Left ventricle myocardium inferior (tissue), 1 donor: ENCODE data around the gene STIM2. TPM values are rescaled to one million over a fixed set of nuclear protein-coding genes. Genes with fewer than 3 reads are reported as not detected.

Source experiments
- DNase-seq: peaks from one replicate; pipeline ENCODE4 v3.0.0-alpha.2; 2020
- H3K27ac ChIP-seq: fragments of 200-600 bp; replicated peaks from 2 replicates; pipeline ENCODE4 v1.8.0; 2021
- H3K27me3 ChIP-seq: fragments of 200-600 bp; 2 replicates; pipeline ENCODE4 v1.8.0; 2021; ENCODE audit warnings: low read depth
- H3K36me3 ChIP-seq: fragments of 200-600 bp; 2 replicates; pipeline ENCODE4 v1.8.0; 2021
- H3K4me1 ChIP-seq: fragments of 200-600 bp; 2 replicates; pipeline ENCODE4 v1.8.0; 2021
- H3K4me3 ChIP-seq: fragments of 200-600 bp; 2 replicates; pipeline ENCODE4 v1.8.0; 2021; ENCODE audit warnings: mild to moderate bottlenecking, moderate library complexity
- H3K9me3 ChIP-seq: fragments of 200-600 bp; replicated peaks from 2 replicates; pipeline ENCODE4 v1.8.0; 2021
- CTCF ChIP-seq: fragments of 200-600 bp; IDR thresholded peaks from 2 replicates; pipeline ENCODE4 v1.8.0; 2021; ENCODE audit warnings: antibody characterized with exemption, mild to moderate bottlenecking, borderline replicate concordance
- intact Hi-C: fragments of 100-400 bp; cut with micrococcal nuclease; formaldehyde crosslinking; loops from one replicate; pipeline ENCODE4 v1.11.0; 2022
- total RNA-seq: library from RNA; stranded (reverse); fragmentation: NEBNext Ultra II Directional; extraction: Animal tissue kit (Norgen Biotek cat#: 25700); gene quantifications from one replicate; pipeline ENCODE4 v1.2.1, GENCODE V29; 2021
- donor health status: DM: no; HTN: yes; CAD: no; lungs with severe emphysema.

STIM2 gene
- total RNA-seq, 1 donor from 2014 or later: 12.2 TPM

DNA sequence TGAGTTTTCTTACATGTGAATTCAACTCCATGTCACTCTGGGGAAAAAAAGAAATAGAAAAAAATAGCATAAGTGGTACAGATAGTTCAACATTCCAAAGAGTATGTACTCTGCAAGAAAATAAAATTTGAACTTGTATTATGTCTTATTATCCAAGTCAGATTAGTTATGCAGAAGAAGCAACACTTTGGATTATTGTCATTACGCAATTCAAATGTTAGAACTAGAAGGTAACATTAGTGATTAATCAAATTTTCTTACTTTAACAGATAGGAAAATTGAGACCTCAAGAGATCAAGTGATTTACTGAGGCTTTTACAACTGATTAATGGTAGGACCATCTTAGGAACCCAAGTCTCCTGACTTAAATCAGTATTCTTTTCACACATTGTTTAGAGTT, 159.1 kb downstream of the STIM2 start:
- TF ChIP-seq CTCF: no peak
- no peaks in the 10 kb centered on the region for H3K4me1 ChIP-seq
- no peak for DNase-seq
- peaks cover 7% of the 10 kb centered on the region for H3K9me3 ChIP-seq
- H3K27me3 ChIP-seq: no peaks in the 10 kb centered on the region
- intact Hi-C loops: no loop called here
- no peak overlapping the region for H3K4me3 ChIP-seq
- H3K36me3 ChIP-seq: peaks cover 45% of the 10 kb centered on the region
- no peak overlapping the region for H3K27ac ChIP-seq

DNA sequence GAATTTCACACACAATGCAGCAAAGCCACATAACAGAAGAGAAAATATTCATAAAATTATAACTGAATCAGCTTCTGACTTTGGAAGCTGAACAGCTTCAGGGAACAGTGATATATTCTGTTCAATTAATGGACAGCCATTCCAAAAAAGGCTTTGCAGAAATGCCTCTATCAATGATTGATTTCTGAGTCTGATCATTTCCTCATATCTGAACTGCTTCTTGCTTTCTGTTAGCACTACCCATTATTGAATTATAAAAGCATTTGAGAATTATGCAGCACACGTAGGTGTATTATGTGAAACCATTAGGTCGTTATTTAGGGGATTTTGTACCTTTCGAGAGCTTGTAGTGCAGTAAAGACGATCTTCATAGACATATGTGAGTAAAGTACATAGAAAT, 159.6 kb downstream of the STIM2 start:
- no peak overlapping the region for H3K27ac ChIP-seq
- H3K9me3 ChIP-seq: peaks cover 7% of the 10 kb centered on the region
- H3K27me3 ChIP-seq: no peaks in the 10 kb centered on the region
- no peak overlapping the region for H3K4me3 ChIP-seq
- H3K4me1 ChIP-seq: no peaks in the 10 kb centered on the region
- peaks cover 45% of the 10 kb centered on the region for H3K36me3 ChIP-seq
- TF ChIP-seq CTCF: no peak
- intact Hi-C loops: no loop called here
- no peak for DNase-seq

DNA sequence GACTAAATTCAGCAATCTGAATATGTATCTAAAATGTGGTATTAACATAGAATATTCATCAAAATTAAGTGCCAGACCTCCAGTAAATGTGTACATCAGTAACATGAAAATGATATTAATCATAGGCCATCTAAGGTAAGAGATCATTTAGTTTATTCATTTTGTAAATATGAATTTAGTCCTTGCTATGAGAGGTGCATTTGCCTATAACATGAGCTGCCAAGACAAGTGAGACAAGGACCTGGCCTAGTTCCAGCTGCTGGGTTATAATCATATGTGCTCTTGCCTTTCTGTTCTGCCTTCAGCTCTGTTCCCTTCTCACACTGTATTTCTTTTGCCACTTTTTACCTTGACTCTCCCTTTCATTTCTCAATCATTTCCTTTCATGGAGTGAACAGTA, 160.0 kb downstream of the STIM2 start:
- Histone ChIP-seq H3K27me3 (no peaks in the 10 kb centered on the region), H3K4me1 (no peaks in the 10 kb centered on the region), H3K9me3 (peaks cover 7% of the 10 kb centered on the region), H3K27ac (no peak overlapping the region), H3K4me3 (no peak overlapping the region), H3K36me3 (peaks cover 45% of the 10 kb centered on the region)
- no peak for TF ChIP-seq CTCF
- intact Hi-C loops: no loop called here
- DNase-seq: no peak

- Histone ChIP-seq H3K4me1 (no peaks in the 10 kb centered on the region), H3K4me3 (no peak overlapping the region), H3K36me3 (peaks cover 40% of the 10 kb centered on the region), H3K9me3 (no peaks in the 10 kb centered on the region), H3K27me3 (no peaks in the 10 kb centered on the region), H3K27ac (no peak overlapping the region)
- no peak for DNase-seq
- intact Hi-C loops: no loop called here
- no peak for TF ChIP-seq CTCF
These were observed 162.3 kb downstream of the STIM2 start for GRCh38 chr4:27022963-27023362.

DNA sequence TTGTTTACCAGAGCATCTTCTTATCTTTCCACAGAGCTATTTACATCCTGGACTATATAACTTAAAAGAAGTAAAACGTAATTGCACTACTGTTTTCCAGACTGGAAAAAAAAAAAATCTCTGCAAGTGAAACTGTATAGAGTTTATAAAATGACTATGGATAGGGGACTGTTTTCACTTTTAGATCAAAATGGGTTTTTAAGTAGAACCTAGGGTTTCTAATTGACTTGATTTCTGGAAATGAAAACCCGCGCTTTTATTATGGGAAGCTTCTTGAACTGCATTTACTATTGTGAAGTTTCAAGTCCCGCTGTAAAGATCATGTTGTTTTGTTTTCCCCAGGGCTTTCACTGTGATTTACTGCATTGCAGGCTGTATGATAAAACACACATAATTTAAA, 162.7 kb downstream of the STIM2 start:
- peaks cover 36% of the 10 kb centered on the region for H3K36me3 ChIP-seq
- intact Hi-C loops: no loop called here

More for the DNA sequence above, 162.7 kb downstream of the STIM2 start:
- no peaks in the 10 kb centered on the region for H3K27me3 ChIP-seq
- H3K4me1 ChIP-seq: no peaks in the 10 kb centered on the region
- DNase-seq: no peak
- H3K9me3 ChIP-seq: no peaks in the 10 kb centered on the region
- H3K27ac ChIP-seq: no peak overlapping the region
- TF ChIP-seq CTCF: no peak
- H3K4me3 ChIP-seq: no peak overlapping the region
